NCI-H2107 treated with DMSO at 0.1 percent for 48 hours (cell line): ENCODE data around the gene GRB10.

Experiments used
- DNase-seq: peaks from one replicate; lab custom pipeline; 2025; ENCODE audit not compliant: unreplicated experiment; lab: John Stamatoyannopoulos, UW

The GRB10 gene

DNA sequence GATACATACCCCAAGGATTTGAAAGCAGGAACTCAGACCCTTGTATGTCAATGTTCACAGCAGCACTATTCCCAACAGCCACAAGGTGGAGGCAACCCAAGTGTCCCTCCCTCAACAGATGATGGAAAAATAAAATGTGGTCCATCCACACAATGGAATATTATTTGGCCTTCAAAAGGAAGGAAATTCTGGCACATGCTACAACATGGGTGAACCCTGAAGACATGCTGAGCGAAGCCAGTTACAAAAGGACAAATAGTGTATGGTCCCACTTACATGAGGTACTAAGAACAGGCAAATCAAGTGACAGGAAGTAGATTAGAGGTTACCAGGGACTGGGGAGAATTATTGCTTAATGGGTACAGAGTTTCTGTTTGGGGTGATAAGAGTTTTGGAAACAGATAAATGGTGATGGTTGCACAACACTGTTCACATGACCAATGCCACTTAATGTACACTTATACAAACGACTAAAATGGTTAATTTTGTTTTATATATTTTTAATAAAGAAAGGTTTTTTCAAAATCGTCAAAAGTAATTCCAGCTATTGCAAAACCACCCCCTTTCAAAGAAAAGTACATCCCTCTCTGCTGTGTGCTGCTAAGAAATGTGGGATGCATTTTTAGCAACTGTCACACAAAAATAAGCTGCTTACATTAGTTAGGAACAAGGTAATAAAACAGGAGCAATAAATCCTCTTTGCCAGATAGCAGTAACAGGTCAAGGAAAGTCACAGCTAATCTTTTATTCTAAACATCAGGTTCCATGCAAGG lies 85.7 kb downstream of the GRB10 start:
- no peak for DNase-seq

DNA sequence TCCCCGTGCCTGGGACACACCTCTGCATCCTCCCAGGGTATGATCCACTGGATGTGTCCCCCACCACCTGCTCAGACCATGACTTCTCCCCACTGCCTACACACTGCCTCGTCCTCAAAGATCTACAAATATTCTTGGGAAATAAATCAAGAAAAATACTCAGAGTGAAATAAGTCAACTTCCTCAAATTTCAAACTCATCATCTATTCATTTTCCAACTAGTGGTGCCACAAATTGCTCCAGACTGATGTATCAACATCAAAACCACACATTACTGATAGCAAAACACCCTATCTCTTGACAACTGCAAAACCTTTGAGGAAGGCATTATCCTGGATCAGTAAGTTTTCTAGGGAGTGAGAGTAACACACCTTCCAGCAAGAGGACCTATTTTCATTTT lies 87.7 kb downstream of the GRB10 start:
- DNase-seq, result no peak

DNA sequence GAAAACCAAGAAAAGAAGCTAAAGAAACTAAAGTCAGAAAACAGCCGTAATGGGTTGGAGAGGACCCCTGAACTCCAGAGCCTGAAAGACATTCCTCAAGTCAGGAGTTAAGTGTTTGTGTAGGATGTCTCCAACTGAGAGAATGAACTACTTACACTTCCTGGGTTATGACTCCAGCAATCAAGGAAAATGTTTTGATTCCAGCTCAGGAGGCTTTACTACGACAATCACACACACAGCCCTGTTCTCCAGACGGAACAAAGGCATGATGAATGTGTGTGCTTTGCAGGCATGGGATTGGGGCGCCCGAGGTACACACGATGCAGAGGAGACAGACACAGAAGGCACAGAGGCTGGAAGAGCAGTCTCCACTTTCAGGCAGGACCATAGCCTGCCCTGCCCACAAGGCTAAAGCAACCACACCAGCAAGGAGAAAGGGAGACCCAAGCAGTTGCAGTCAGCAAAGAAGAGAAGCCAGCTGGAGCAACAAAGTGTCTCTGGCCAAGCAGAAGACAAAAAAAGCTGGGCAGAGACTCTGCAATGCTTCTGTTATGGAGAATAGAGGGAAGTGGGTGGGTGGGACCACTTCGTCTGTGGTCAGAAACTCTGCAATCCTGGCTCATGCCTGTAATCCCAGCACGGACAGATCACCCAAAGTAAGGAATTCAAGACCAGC lies 89.1 kb downstream of the GRB10 start:
- no peak for DNase-seq

DNA sequence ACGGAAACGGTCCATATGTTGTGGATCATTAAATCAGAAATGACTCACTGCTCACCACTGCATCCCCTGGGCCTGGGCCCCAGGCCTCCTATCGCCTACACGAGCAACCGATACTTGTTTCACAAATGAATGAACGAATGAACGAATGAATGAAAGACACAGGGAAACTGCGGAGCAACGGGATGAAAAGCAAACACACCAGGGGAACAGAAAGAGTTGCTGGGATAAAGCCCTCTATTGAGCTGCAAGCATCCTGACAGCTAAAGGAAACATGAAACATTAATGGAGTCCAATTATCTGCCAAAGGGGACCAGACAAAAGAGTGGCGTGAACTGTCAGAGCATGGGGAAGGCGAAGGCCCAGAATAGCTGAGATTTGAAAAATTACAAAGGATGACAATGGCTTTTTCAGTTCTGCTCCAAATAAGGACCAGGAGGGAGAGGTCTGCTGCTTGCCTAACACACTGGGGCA lies 92.1 kb downstream of the GRB10 start:
- DNase-seq, result no peak

DNA sequence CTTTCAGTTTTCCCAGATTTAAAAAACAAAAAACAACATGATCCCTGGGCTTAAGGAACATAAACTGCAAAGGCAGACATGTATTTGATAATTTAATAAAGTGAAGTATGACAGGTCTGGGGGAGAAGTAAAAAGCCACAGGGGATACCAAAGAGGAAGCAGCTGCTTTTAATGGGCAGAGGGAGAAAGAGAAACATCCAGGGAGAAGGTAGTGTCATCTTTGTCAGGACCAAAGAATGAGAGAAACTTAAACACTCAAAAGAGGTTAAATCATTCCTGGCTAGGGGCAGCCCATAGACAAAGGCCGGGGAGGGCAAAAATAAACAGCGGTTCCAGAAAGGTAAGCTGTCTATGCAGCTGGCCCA lies 94.5 kb downstream of the GRB10 start:
- no peak for DNase-seq

DNA sequence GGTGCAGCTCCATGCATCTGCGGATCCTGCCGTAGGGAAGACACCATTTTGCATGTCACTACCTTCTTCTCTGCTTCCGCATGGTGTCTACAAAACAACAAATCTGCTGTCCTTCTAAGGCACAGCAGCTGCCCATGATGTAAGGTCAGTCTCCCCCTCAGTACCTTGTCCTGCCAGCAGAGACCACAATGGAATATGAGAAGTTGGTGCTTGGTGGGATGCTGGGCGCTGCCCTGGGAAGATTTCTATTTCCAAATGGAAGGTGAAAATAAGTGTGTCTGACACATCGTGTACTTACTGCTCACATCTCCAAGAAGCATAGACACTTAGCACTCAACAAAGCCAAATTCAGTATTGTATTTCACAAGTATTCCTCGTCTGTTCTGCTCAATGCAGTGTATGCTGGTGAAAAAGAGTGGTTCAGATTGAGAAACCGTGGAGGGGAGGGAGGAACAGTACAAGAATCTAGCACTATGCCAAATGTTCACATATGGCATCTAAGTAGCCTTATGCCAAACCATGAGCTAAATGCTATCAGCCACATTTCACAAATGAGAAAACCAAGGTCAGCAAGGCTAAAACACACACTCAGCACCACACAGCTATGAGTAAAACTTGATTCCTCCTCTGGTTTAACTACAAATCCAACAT lies 95.0 kb downstream of the GRB10 start:
- no peak for DNase-seq

DNA sequence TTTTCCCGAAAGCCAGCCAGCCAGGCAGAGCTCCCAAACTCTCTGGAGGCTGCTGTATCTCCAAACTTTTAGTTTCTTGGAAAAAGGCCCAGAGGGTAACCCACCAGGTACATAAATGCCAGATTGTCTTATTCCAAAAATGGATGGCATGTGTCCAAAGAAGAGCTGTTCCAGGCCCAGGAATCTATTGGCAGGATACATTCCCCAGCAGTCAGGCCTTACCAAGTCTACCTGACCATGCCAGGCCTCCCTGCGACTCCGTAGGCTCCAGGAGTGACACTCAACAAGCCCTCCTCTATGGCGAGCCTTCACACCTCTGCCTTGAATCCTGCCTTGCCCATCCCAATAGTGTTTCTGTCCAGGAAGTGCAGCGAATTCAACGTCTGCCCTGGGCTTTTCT lies 95.6 kb downstream of the GRB10 start:
- no peak for DNase-seq

DNA sequence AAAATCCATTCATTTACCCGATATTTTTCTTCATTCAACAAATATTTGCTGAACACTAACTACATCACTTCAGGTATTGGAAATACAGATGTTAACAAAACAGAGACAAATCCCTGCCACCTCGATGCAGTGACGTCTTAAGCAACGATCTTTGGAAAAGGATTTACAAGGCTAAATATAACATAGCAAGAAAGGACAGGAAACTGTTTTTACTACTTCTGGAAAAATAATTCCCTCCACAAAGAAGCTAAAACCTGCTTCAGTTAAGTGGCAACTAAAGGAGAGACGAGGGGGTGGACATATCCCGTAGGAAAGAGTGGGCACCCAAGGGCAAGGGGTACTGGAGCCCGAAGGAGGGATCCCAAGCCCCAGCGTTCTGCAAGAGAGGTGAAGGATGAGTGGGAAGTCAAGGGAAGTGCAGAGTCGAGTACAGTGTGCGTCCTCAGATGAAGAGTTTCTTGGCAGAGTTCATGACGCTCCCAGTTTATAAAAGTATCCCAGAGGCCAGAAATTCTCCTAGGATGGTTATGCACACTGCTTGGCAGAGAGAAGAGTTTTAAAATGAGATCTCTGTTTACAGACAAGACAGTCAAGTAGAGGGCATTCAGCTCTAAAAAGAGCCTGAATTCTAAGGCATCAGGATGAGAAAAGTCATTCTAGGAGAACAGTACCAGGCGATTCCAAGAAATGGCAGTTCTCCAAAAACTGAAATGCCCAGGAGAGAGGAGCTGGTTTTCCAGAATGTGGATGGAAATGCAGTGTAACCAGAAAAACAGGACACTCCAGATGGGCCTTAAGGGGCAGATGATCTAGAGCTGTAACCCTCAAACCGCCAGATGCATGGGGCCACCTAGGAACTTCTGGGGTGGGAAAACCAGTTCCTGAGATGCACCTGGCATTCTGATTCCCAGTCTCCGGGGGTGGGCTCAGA lies 97.3 kb downstream of the GRB10 start:
- DNase-seq, result no peak

DNA sequence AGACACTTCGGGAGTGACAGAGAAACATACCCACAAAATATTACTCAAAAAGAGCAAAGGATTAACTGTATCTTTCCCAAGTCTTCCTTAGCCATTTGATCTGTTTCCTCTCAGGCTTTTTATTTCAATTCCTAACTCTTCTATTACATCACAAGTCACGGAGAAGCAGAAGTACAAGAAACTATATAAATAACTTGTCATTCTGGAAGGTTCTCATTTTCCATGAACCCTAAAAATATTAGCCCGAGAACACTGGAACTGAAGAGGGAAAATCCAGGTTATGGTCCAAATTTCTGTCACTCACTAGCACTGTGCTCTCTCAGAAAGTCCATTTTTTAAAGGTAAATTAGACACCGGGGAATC lies 98.0 kb downstream of the GRB10 start:
- DNase-seq, result no peak

DNA sequence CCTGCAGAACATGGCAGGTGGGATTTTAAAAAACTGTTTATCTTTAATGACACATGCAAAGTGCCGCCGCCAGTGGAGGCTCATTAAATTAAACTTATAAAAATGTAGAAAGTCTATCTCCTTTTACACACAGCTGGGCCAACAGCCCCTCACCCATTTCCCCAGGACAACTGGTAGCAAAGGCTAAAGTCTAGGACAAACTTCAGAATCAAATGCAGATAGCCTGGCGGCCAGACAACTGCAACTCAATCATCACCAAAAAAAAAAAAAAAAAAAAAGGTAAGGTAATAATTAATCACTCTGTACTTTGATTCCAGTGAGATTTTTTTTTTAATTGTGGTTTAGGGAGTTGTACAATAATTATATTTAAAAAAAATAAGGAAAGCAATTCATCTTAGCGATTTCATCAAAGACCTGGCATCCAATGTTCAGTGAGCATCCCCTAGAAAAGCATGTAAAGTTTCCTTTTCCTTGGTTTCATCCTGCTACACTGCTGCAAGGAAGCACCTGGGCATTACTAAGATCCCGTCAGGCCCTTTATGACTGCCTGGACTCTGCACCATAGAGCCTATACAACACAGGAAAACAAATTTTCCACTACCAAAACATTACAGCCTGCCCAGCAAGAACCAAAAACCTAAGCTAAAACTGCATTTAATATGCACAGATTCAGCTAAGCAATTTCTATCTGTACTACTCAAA lies 98.5 kb downstream of the GRB10 start:
- DNase-seq, result no peak

DNA sequence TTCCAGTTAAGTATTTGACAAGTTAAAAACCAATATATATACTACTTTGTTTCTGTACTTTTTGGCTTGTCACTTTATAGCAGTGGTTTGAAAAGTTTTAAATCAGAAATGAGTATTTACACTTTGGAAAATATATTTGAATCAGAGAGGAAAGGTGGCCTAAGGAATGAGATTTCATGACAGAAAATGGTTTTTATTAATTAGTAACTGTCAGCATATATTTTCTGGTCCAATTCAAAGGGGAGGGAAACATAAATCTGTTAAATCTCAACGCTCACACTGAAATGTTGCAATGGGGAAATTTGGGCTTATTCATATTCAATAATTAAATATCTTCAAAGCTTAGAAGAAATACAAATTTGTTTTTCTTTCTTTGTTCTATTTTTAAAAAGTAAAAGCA lies 100.1 kb downstream of the GRB10 start:
- DNase-seq, result no peak

DNA sequence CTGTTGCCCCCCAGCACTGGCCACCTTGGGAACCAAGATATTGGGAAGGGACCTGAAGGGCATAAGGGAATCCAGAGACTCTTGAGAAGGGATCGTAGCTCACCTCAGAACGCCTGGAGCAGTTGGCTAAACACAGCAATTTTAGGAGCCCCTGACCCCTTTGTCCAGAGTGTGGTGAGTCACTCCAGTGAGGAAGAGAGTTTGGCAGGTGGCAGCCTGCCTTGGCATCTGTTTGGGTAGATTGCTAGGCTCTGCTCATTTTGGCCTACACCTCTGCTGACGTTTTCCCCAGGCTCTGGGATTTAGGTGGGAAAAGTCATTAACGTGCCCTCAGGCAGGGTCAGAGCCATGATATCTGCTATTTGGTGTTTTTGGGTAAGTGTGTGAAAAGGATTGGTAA lies 100.6 kb downstream of the GRB10 start:
- DNase-seq, result no peak

DNA sequence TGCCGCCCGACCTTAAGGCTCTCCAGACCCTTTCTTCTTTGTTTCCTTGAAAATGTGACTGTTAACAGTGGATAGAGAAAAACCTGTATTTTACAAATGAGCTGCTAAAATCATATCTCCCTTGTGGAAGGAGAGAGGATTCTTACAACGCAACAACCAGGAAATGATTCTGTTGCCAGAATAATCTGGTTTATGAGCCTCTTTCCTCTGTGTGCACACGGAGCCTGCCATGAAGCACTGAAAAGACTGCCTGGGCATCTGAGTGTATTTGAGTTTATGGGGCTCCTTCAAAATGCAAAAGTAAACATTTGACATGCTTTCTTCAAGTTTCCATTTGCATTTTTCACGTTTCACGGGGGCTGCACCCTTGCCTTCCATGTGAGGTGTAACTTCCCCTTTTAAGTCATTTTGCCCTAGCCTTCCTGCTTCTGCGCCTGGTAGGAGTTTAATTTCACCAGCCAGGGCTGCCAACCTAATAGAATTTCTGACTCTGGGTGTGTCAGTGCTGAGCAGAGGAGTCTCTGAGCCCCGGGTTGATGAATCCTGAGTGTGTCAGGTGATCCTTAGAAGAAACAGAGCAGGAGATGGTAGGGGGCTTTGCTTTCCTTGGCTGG lies 101.2 kb downstream of the GRB10 start:
- DNase-seq, result no peak

DNA sequence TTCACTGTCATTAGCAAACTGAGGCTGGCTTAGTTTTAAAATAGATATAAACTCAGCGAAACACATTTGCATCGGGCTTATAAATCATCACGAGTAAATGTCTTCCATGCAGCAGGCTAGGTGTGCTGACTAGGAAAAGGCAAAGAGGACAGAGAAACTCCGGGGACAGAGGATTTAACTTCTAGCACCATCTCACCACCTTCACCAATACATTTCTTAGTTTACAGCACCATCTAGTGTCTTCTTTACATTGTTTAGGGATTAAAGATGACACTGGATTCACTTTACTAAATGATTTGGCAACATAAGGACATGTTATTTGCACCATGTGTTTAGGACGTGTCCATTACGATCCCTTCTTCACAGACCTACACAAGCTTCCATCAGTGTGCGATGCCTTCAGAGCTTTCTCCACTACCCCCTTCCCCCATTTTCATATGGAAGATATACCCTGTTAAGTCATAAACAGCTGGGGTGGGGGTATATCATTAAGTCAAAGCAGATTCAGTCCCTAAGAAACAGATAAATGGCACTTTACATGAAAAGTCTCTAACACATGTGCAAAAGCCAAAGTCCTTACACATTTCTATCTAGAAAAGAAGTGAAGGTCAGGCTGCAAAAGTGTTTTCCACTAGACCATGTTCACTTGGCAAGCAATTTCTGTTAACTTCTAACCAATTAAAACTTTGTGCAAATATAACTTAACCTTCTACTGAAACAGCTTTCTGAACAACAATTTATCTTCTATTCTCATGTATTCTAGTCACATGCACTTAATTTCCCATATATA lies 103.3 kb downstream of the GRB10 start:
- DNase-seq, result peak; percentile 67

DNA sequence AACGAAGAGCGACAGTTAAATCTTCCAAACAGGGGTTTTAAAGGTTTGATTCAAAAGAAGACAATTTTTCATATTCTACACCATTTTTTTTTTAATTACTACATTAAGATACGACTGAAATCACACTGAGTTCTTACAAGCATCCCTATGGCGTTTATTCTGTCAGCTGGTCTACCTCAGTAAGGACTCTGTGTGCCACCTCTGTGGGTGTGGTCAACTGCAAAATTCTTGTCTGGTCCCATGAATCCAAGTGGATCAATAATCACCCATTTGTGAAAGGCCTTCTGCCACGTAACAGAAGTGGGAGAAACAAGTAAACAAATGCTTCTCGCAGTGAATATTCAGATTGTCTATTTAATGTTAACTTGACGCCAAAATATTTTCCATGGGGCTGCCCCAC lies 104.1 kb downstream of the GRB10 start:
- DNase-seq, result no peak

DNA sequence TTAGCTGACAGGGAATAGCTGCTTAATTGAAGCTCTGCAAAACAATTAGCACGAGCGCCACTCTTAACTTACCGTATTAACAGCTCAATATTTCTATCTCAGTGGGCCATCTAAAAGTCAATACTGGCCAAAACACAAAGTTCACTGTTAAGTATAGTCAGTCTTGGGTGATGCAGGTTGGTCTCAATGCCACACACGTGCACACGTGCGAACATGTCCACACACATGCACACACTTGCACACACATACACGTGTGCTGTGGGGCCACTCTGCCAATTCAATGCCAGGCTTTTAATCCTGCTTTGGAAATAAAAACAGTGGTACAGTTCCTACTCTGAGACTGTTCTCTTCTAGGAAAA lies 105.1 kb downstream of the GRB10 start:
- no peak for DNase-seq

DNA sequence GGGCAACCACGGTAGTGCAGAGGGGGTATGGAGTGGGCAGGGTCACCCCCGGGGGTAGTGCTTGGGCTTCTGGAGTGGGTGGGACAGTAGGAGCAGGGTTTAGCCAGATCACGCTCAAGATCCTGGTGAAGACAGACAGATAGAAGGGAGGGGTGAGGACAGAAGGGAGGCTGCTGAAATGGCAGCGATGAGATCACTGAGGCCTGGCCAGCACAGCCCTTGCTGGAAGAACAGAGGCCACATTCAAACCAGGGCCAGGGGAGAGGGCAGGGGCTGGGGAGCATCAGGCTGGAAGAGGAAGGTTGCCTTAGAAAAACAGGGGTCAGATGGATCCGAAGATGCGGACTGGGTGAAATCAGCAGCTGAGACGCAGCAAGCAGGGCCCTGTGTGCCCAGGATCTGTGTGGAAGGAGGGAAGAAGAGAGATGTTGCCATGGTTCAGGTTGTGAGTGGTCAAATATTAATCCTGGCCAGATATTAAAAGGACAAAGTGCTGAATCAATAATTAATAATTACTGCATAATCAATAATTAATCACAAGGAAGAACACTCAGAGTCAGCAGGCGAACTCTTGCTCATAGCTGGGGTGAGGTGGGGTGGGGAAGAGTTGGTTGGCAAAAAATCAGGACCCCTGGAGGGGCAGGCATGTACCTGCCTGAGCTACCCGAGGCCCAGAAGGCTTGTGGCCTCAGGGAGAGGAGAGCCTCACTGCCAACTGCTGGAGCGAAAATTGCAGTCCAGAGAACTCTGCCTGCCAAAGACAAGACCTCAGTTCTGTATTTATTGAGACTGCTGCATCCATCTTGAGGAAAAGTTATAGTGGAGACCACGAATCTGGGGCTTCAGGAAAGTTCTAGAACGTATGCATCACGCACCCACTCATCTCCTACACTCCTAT lies 105.7 kb downstream of the GRB10 start:
- no peak for DNase-seq

DNA sequence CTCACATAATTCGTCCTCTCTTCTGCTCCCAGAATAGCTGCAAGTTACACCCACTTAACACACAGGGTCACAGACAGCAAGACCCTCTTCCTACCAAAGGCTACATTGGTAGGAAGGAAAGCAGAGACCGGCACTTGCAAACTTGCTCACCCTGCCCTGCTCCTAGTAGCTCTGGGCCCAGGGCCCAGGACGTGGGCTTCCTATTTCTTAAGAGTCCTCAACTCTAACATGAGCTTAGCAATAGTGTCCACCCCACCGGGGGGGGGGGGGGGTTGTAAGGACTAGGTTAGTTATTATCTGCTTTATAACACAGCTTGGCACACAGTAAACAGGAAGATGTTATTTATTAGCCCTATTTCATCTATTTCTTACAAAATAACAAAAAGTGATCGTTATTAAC lies 106.6 kb downstream of the GRB10 start:
- DNase-seq, result no peak
